Mucosa of descending colon (tissue), 3 donors: ENCODE results near the gene F10. TPM values are rescaled to one million over a fixed set of nuclear protein-coding genes. Genes with fewer than 3 reads are reported as not detected.

Source experiments
- ATAC-seq: fragments of 200-7000 bp; cut with Tn5 transposase; one replicate; pipeline ENCODE4 v1.9.1; 2020; ENCODE audit warnings: mild to moderate bottlenecking, moderate library complexity
- DNase-seq, 3 donors: peaks; one replicate each; pipeline ENCODE4 v3.0.0-alpha.2; 2020
- H3K36me3 ChIP-seq: fragments of 200-600 bp; one replicate; pipeline ENCODE4 v1.8.0; 2021; ENCODE audit warnings: low read depth, mild to moderate bottlenecking
- H3K4me1 ChIP-seq: fragments of 200-600 bp; one replicate; pipeline ENCODE4 v1.8.0; 2021; ENCODE audit warnings: low read depth, mild to moderate bottlenecking
- H3K4me3 ChIP-seq: fragments of 200-600 bp; one replicate; pipeline ENCODE4 v1.8.0; 2021; ENCODE audit warnings: mild to moderate bottlenecking
- H3K9me3 ChIP-seq: fragments of 200-600 bp; one replicate; pipeline ENCODE4 v1.8.0; 2021; ENCODE audit warnings: mild to moderate bottlenecking
- intact Hi-C, 2 donors: fragments of 100-400 bp; cut with DNase I in 1 of 2; cut with micrococcal nuclease in 1 of 2; formaldehyde crosslinking; loops; one replicate each; pipeline versions ENCODE4 v1.11.0 to v1.11.1; 2022; cut with DNase I, micrococcal nuclease
- total RNA-seq, 3 donors: library from RNA; stranded (reverse); fragmentation: NEBNext Ultra II Directional in 2 of 3; extraction: Animal tissue kit (Norgen Biotek cat#: 25700) in 2 of 3; gene quantifications; one replicate each; pipeline versions ENCODE4 v1.2.1 to v1.2.4, GENCODE V29; 2021 to 2023
- TF ChIP-seq, protein P1 (sequence below): fragments of 200-600 bp; IDR thresholded peaks from one replicate; pipeline ENCODE4 v1.8.0; 2022; ENCODE audit warnings: antibody characterized with exemption, mild to moderate bottlenecking
- donor health status: DM: no; HTN: no; CAD: no; lungs with moderate emphysema.
- donor health status: DM: no; HTN: no; CAD: no.
- donor health status: DM: no; HTN: yes; CAD: no.

F10 gene
- total RNA-seq, 3 donors from 2014 or later = 1.3 to 3.5 (median 2.0) TPM

DNA sequence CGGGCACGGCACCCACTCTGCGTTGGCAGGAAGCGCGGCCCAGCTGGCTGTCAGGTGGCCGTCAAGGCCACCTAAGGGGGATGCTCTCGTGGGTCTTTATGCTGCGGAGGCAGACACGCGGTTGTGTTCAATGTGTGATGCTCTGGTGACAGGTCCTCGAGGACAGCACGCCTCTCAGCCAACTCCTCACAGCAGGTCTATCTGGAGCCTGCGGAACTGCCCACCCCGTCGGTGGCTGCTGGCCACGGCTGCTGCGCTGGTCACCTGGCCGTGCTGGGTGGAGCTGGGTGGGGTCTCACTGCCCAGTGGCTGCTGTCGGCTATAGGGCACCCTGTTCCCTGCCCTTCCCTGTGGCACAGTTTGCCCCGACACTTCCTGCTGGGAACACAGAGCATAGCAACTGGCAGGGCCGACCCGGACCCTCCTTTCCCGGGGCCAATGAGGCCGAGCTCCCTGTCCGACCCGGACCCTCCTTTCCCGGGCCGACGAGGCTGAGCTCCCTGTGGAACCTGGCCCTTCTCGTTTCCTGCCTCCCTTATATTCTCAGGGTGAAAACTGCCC, 31.3 kb upstream of the F10 start:
- DNase-seq (peak in 1 of 3 donors; percentile 30), ATAC-seq (no peak)
- Histone ChIP-seq H3K36me3 (no peaks in the 10 kb centered on the region), H3K9me3 (no peaks in the 10 kb centered on the region), H3K4me3 (no peak overlapping the region), H3K4me1 (no peaks in the 10 kb centered on the region)
- intact Hi-C loops = no loop called here
- TF ChIP-seq, protein P1, sequence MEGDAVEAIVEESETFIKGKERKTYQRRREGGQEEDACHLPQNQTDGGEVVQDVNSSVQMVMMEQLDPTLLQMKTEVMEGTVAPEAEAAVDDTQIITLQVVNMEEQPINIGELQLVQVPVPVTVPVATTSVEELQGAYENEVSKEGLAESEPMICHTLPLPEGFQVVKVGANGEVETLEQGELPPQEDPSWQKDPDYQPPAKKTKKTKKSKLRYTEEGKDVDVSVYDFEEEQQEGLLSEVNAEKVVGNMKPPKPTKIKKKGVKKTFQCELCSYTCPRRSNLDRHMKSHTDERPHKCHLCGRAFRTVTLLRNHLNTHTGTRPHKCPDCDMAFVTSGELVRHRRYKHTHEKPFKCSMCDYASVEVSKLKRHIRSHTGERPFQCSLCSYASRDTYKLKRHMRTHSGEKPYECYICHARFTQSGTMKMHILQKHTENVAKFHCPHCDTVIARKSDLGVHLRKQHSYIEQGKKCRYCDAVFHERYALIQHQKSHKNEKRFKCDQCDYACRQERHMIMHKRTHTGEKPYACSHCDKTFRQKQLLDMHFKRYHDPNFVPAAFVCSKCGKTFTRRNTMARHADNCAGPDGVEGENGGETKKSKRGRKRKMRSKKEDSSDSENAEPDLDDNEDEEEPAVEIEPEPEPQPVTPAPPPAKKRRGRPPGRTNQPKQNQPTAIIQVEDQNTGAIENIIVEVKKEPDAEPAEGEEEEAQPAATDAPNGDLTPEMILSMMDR = no peak

DNA sequence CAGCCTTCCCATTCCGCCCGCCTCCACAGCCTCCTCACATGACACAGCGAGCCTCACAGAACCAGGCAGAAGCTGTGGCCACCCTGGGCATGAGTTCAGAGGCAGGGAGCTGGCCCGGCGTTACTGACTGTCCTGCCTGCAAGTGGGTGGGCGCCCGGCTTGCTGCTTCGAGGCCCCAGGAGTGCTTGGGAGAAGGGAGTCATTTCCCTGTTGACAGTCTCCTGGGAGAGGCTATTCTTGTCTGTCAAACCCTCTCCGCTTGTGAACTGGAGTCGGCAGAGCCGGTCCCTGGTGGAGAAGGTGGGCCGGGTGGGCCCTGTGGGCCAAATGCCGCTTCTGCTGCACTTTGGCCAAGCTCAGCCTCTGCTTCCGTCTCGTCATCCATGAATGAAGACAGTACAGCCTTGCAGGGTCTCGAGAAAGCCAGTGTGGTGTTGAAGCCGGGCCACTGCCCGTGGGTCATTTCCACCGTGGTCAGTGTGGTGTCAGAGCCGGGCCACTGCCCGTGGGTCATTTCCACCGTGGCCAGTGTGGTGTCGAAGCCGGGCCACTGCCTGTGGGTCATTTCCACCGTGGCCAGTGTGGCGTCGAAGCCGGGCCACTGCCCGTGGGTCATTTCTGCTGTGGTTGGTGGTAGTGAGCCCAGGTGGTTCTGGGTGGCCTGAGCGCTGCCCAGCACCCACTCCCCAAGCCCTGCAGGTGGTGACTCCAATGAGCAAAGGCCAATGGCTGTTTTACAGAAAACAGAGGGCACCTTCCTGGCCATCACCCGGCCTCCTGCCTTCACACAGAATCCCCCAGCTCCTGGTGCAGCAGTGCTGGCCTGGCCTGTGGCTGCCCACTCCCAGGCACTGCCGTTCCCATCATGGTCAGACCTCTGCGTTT, 30.5 kb upstream of the F10 start:
- Histone ChIP-seq H3K36me3 (no peaks in the 10 kb centered on the region), H3K4me1 (no peaks in the 10 kb centered on the region), H3K9me3 (no peaks in the 10 kb centered on the region), H3K4me3 (no peak overlapping the region)
- TF ChIP-seq, protein P1 = no peak
- intact Hi-C loops = no loop called here
- ATAC-seq (no peak), DNase-seq (peak in 1 of 3 donors; percentile 33)

DNA sequence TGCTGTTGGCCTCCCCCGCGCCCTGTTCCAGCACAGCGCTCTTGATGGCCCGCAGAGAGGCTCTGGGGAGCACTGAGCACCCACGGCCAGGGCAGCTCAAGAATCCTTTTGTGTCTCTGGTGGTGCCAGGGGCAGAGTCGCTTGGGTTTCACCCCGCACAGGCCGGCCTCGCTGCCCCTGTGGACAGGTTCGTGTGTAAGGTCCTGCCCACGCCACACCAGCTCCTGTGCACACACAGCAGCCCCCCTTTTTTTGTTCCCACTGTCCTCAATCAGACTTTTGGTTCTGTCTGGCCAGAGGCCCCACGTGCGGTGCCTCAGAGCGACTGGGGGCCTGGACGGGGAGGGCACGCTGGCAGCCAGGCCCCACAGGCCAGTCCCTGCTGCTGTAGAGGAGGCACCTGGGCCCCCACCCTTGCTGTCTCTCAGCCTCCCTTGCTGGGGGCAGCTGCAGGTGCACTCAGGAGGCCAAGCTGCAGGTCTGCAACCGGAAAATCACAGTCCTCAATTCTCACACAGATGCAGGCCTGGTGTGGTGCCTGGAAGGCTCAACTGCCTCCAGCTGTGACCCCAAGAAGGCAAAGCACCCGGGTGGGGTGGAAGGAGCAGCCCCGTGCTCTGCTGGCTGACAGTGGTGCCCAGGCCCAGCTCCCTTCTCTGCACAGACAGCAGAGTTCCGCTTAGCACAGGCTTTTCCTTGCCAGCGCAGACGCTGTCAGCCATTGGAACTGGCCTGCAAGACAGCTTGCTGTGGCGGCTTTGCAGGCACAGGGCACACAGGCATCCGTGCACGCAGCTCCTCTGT, 29.6 kb upstream of the F10 start:
- intact Hi-C loops = no loop called here
- ATAC-seq = no peak
- Histone ChIP-seq H3K9me3 (no peaks in the 10 kb centered on the region), H3K4me1 (no peaks in the 10 kb centered on the region), H3K4me3 (no peak overlapping the region), H3K36me3 (no peaks in the 10 kb centered on the region)
- TF ChIP-seq, protein P1 = no peak
- peak in 1 of 3 donors; percentile 25 for DNase-seq

DNA sequence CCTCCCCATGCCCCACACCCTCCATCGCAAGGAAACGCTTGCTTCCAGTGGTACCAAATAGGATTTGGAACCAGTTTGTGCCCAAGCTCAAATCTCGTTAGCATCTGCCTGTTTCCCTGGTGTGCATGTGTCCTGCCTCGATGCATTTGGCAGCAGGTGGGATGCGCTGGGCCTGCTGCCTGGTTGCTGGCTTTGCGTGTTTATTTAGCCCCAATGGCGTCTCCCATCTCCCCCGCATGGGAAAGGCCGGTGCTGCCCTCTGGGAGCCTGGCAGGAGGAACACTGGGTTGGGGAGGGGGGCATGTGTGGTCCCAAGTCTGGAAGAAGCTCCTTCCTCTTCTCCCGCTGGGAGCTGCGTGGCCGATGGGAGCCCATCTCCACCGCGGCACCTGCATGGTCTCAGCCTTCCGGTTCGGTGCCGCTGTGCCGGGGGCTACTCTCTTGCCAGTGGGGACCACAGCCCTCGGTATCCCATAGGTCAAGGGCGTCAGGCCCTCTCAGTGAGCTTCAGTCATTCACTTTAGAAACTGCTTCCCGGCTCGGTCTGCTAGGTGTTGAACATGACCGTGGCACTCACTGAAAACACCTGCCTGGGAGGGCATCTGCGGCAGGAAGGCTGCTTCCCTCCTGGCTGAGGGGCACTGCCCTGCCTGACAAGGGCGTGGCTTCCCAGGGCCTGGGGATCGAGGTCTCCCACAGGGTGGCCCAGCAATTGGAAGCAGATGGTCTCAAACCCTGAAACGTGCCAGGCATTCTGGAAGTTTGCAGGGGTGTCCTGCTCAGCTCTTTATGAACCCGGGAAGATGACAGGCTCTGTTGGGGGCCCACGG, 28.8 kb upstream of the F10 start:
- DNase-seq = peak in 1 of 3 donors; percentile 32
- intact Hi-C loops = no loop called here

More for the DNA sequence above, 28.8 kb upstream of the F10 start:
- Histone ChIP-seq H3K4me1 (no peaks in the 10 kb centered on the region), H3K36me3 (no peaks in the 10 kb centered on the region), H3K9me3 (no peaks in the 10 kb centered on the region), H3K4me3 (no peak overlapping the region)
- ATAC-seq = no peak
- TF ChIP-seq, protein P1 = no peak
